HEK293 (cell line): Measurements from ENCODE around the gene ARHGAP30.

Experiments
- CTCF ChIA-PET: fragments of 350-600 bp; formaldehyde crosslinking; extraction: SDS; loops from one replicate; lab custom pipeline; 2021; ENCODE audit warnings: antibody characterized with exemption; lab: Yijun Ruan, JAX
- POLR2A ChIA-PET: fragments of 300-600 bp; formaldehyde crosslinking; extraction: SDS; loops from one replicate; lab custom pipeline; 2020; ENCODE audit warnings: antibody characterized with exemption, inconsistent platforms; lab: Yijun Ruan, JAX
- H3K27ac ChIP-seq: fragments of 200-500 bp; sonication (Bioruptor generic); 2 replicates; pipeline ENCODE4 v1.5.1; 2014; ENCODE audit warnings: low read depth, low read length, control low read depth, inconsistent platforms; ENCODE audit errors: extremely low read depth
- H3K36me3 ChIP-seq, 2 experiments: fragments of 200-500 bp in 1 of 2; sonication (Bioruptor generic) in 1 of 2; 1 replicate in 1 of 2; 2 replicates in 1 of 2; pipeline ENCODE4 v1.5.1; 2014 to 2017; ENCODE audit warnings: inconsistent platforms in 2 of 2, low read length in 2 of 2; ENCODE audit not compliant: control insufficient read depth in 2 of 2, insufficient read depth in 1 of 2
- H3K4me1 ChIP-seq: fragments of 200-500 bp; sonication (Bioruptor generic); 2 replicates; pipeline ENCODE4 v1.5.1; 2014; ENCODE audit warnings: mild to moderate bottlenecking, low read length, inconsistent platforms; ENCODE audit not compliant: control insufficient read depth, insufficient read depth
- H3K4me3 ChIP-seq: 2 replicates; pipeline ENCODE4 v1.5.1; 2011; ENCODE audit warnings: low read depth, mild to moderate bottlenecking, control low read depth, low read length, moderate library complexity
- H3K9me3 ChIP-seq: fragments of 200-500 bp; sonication (Bioruptor generic); 2 replicates; pipeline ENCODE4 v1.5.1; 2014; ENCODE audit warnings: low read depth, low read length, inconsistent platforms; ENCODE audit not compliant: control insufficient read depth, insufficient read depth
- ATF2 ChIP-seq: fragments of 450-650 bp; formaldehyde crosslinking; IDR thresholded peaks from 2 replicates; pipeline ENCODE4 v1.5.1; 2016; ENCODE audit warnings: missing biosample characterization, missing genetic modification characterization, low read depth
- BCL11B ChIP-seq: fragments of 450-650 bp; formaldehyde crosslinking; IDR thresholded peaks from 2 replicates; pipeline ENCODE4 v1.5.1; 2016; ENCODE audit warnings: low read depth, missing biosample characterization, missing genetic modification characterization
- GLIS1 ChIP-seq: fragments of 450-650 bp; formaldehyde crosslinking; IDR thresholded peaks from 2 replicates; pipeline ENCODE4 v1.5.1; 2016; ENCODE audit warnings: missing biosample characterization, missing genetic modification characterization
- KLF17 ChIP-seq: fragments of 450-650 bp; formaldehyde crosslinking; IDR thresholded peaks from 2 replicates; pipeline ENCODE4 v1.5.1; 2016; ENCODE audit warnings: missing biosample characterization, missing genetic modification characterization
- KLF9 ChIP-seq: fragments of 450-650 bp; formaldehyde crosslinking; IDR thresholded peaks from 2 replicates; pipeline ENCODE4 v1.5.1; 2016; ENCODE audit warnings: missing biosample characterization, missing genetic modification characterization, low read depth
- SP7 ChIP-seq: fragments of 450-650 bp; formaldehyde crosslinking; IDR thresholded peaks from 2 replicates; pipeline ENCODE4 v1.5.1; 2016; ENCODE audit warnings: missing biosample characterization, missing genetic modification characterization
- TCF7L2 ChIP-seq: IDR thresholded peaks from 2 replicates; pipeline ENCODE4 v1.6.1; 2011; ENCODE audit warnings: low read depth, mild to moderate bottlenecking, inconsistent platforms, low read length, moderate library complexity, borderline replicate concordance
- TRIM28 ChIP-seq: IDR thresholded peaks from 2 replicates; pipeline ENCODE4 v1.6.1; 2011; ENCODE audit warnings: low read length, control low read depth, borderline replicate concordance
- ZBTB7A ChIP-seq: fragments of 450-650 bp; formaldehyde crosslinking; IDR thresholded peaks from 2 replicates; pipeline ENCODE4 v1.5.1; 2016; ENCODE audit warnings: low read depth, missing biosample characterization, missing genetic modification characterization
- ZIC2 ChIP-seq: fragments of 450-650 bp; formaldehyde crosslinking; IDR thresholded peaks from 2 replicates; pipeline ENCODE4 v1.5.1; 2016; ENCODE audit warnings: missing biosample characterization, missing genetic modification characterization
- ZNF132 ChIP-seq: fragments of 450-650 bp; formaldehyde crosslinking; IDR thresholded peaks from 2 replicates; pipeline ENCODE4 v1.5.1; 2017; ENCODE audit warnings: missing biosample characterization, missing genetic modification characterization, borderline replicate concordance
- ZNF211 ChIP-seq: fragments of 450-650 bp; formaldehyde crosslinking; IDR thresholded peaks from 2 replicates; pipeline ENCODE4 v1.5.1; 2016; ENCODE audit warnings: low read depth, missing biosample characterization, missing genetic modification characterization
- ZNF266 ChIP-seq: fragments of 450-650 bp; formaldehyde crosslinking; IDR thresholded peaks from 2 replicates; pipeline ENCODE4 v1.5.1; 2016; ENCODE audit warnings: missing biosample characterization, missing genetic modification characterization, low read depth
- ZNF366 ChIP-seq: fragments of 450-650 bp; formaldehyde crosslinking; conservative IDR thresholded peaks from 2 replicates; pipeline ENCODE4 v1.5.1; 2016; ENCODE audit warnings: missing biosample characterization, missing genetic modification characterization
- ZNF404 ChIP-seq: fragments of 450-650 bp; formaldehyde crosslinking; IDR thresholded peaks from 2 replicates; pipeline ENCODE4 v1.5.1; 2017; ENCODE audit warnings: missing biosample characterization, missing genetic modification characterization
- ZNF488 ChIP-seq: fragments of 450-650 bp; formaldehyde crosslinking; IDR thresholded peaks from 2 replicates; pipeline ENCODE4 v1.5.1; 2016; ENCODE audit warnings: missing biosample characterization, missing genetic modification characterization
- ZNF548 ChIP-seq: fragments of 450-650 bp; formaldehyde crosslinking; IDR thresholded peaks from 2 replicates; pipeline ENCODE4 v1.5.1; 2016; ENCODE audit warnings: missing biosample characterization, missing genetic modification characterization
- ZNF560 ChIP-seq: fragments of 450-650 bp; formaldehyde crosslinking; IDR thresholded peaks from 2 replicates; pipeline ENCODE4 v1.5.1; 2017; ENCODE audit warnings: missing biosample characterization, missing genetic modification characterization, borderline replicate concordance
- ZNF580 ChIP-seq: fragments of 450-650 bp; formaldehyde crosslinking; IDR thresholded peaks from 2 replicates; pipeline ENCODE4 v1.5.1; 2016; ENCODE audit warnings: missing biosample characterization, missing genetic modification characterization
- ZNF600 ChIP-seq: fragments of 450-650 bp; formaldehyde crosslinking; IDR thresholded peaks from 2 replicates; pipeline ENCODE4 v1.5.1; 2016; ENCODE audit warnings: missing biosample characterization, missing genetic modification characterization
- ZNF664 ChIP-seq: fragments of 450-650 bp; formaldehyde crosslinking; IDR thresholded peaks from 2 replicates; pipeline ENCODE4 v1.5.1; 2016; ENCODE audit warnings: missing biosample characterization, missing genetic modification characterization
- ZNF677 ChIP-seq: fragments of 450-650 bp; IDR thresholded peaks from 2 replicates; pipeline ENCODE4 v1.5.0; 2018; ENCODE audit warnings: missing biosample characterization, mild to moderate bottlenecking, missing genetic modification characterization, moderate library complexity
- ZNF707 ChIP-seq: fragments of 450-650 bp; formaldehyde crosslinking; IDR thresholded peaks from 2 replicates; pipeline ENCODE4 v1.5.1; 2016; ENCODE audit warnings: missing biosample characterization, missing genetic modification characterization
- ZNF76 ChIP-seq: fragments of 450-650 bp; formaldehyde crosslinking; IDR thresholded peaks from 2 replicates; pipeline ENCODE4; 2016; ENCODE audit warnings: low read depth, missing biosample characterization, missing genetic modification characterization, borderline replicate concordance

The ARHGAP30 gene

GRCh38 chr1:161084597-161084988 lies 14.9 kb upstream of the ARHGAP30 start:
- H3K27ac ChIP-seq: no peak overlapping the region
- POLR2A ChIA-PET: interaction anchor here (0.9 to 1.6 kb wide), 2 partner anchors 37 to 63 kb away, joined by 3 to 5 read pairs; partner anchors contain the start of gene F11R
- H3K36me3 ChIP-seq: no peaks in the 10 kb centered on the region
- H3K9me3 ChIP-seq: no peaks in the 10 kb centered on the region
- TF ChIP-seq ZIC2 (tag by site-specific recombination) (peak; percentile 49), KLF17 (tag by site-specific recombination) (no peak), ZNF560 (no peak), ZNF707 (no peak), ZNF211 (tag by site-specific recombination) (no peak), GLIS1 (tag by site-specific recombination) (peak; percentile 80), ZNF664 (tag by site-specific recombination) (no peak)
- TF ChIP-seq, all 188 proteins: peak for 2
- Histone ChIP-seq H3K4me3 (no peak overlapping the region), H3K4me1 (no peaks in the 10 kb centered on the region; the same call in 1 of the 2 replicates)
- CTCF ChIA-PET: interaction anchor here (0.5 to 0.8 kb wide), 6 partner anchors 29 to 403 kb away, joined by 3 to 4 read pairs (median 3); no protein-coding TSS in a partner anchor

GRCh38 chr1:161083748-161084596 lies 14.3 kb upstream of the ARHGAP30 start:
- H3K4me1 ChIP-seq: no peaks in the 10 kb centered on the region; the same call in 1 of the 2 replicates
- POLR2A ChIA-PET: interaction anchor here (0.7 to 1.6 kb wide), 3 partner anchors 36 to 63 kb away, joined by 3 to 5 read pairs (median 3); partner anchors contain the start of gene F11R
- no peak overlapping the region for H3K27ac ChIP-seq
- H3K9me3 ChIP-seq: no peaks in the 10 kb centered on the region
- CTCF ChIA-PET: interaction anchor here (0.5 to 2.0 kb wide), 7 partner anchors 13 to 132 kb away, joined by 3 to 6 read pairs (median 3); no protein-coding TSS in a partner anchor
- H3K36me3 ChIP-seq: no peaks in the 10 kb centered on the region
- no peak overlapping the region for H3K4me3 ChIP-seq
- TF ChIP-seq ZNF266 (tag by site-specific recombination) (no peak), TCF7L2 (no peak), ZNF600 (tag by site-specific recombination) (0 out of 2 replicates have a peak, but pooled peaks have one; percentile 3), ZNF76 (tag by site-specific recombination) (no peak), SP7 (tag by site-specific recombination) (no peak), BCL11B (tag by site-specific recombination) (no peak), ZNF404 (tag by site-specific recombination) (no peak)

GRCh38 chr1:161082996-161083747 lies 13.5 kb upstream of the ARHGAP30 start:
- no peaks in the 10 kb centered on the region for H3K36me3 ChIP-seq
- no peaks in the 10 kb centered on the region for H3K9me3 ChIP-seq
- CTCF ChIA-PET: interaction anchor here (0.8 to 2.0 kb wide), 3 partner anchors 14 to 131 kb away, joined by 4 to 7 read pairs (median 6); no protein-coding TSS in a partner anchor
- no peaks in the 10 kb centered on the region; the same call in 1 of the 2 replicates for H3K4me1 ChIP-seq
- H3K27ac ChIP-seq: peak overlapping the region; percentile 18; the same call in 1 of the 2 replicates
- no peak overlapping the region for H3K4me3 ChIP-seq
- POLR2A ChIA-PET: interaction anchor here (0.6 to 1.0 kb wide), 3 partner anchors 14 to 62 kb away, joined by 3 to 8 read pairs (median 3); partner anchors contain the start of gene F11R
- TF ChIP-seq KLF9: no peak
- peak; percentile 75; the same call in 1 of the 2 replicates for TF ChIP-seq TRIM28
- no peak for TF ChIP-seq ZNF548 (tag by site-specific recombination)
- TF ChIP-seq ZNF132 (tag by site-specific recombination): no peak
- TF ChIP-seq ZNF580: no peak
- TF ChIP-seq ZNF488 (tag by site-specific recombination): no peak
- TF ChIP-seq ZNF677 (tag by site-specific recombination): no peak
- peak; percentile 97 for TF ChIP-seq ATF2 (tag by site-specific recombination)
- no peak for TF ChIP-seq ZNF707
- peak; percentile 69; the same call in 1 of the 2 replicates for TF ChIP-seq ZBTB7A (tag by site-specific recombination)
- peak; percentile 79 for TF ChIP-seq ZNF366 (tag by site-specific recombination)
